ENCODE measurements around the gene IER3. TPM values are rescaled to one million over a fixed set of nuclear protein-coding genes. Genes with fewer than 3 reads are reported as not detected.

The IER3 gene
- total and polyA plus RNA-seq, 2 of the 8 experiments (the other 6 are each of a cell fraction or from before 2014, with no cell fraction given): 11.9 to 26.5 TPM

DNA sequence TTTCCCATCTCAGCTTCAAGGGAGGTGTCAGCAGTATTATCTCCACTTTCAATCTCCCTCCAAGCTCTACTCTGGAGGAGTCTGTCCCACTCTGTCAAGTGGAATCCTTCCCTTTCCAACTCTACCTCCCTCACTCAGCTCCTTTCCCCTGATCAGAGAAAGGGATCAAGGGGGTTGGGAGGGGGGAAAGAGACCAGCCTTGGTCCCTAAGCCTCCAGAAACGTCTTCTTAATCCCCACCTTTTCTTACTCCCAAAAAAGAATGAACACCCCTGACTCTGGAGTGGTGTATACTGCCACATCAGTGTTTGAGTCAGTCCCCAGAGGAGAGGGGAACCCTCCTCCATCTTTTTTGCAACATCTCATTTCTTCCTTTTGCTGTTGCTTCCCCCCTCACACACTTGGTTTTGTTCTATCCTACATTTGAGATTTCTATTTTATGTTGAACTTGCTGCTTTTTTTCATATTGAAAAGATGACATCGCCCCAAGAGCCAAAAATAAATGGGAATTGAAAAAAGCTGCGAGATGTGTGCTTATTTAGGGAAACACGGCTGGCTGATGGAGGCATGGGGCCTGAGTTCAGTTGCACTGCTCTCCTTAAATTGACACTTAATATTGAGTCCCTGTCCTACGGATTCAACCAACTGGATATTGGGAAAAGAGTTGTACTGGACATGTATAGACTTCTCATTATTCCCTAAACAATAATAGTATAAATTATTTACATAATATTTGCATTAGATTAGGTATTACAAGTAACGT lies 19.3 kb downstream of the IER3 start:
- Histone ChIP-seq H3K79me1 (ENCODE audit: low read depth, low read length) (no peaks in the 10 kb centered on the region), H3K9ac (replicated peaks in 1 of 4; ENCODE audit: extremely low read depth in 1 of 4, low read depth in 3 of 4, low read length in 3 of 4) (no peak overlapping the region), H2BK15ac (ENCODE audit: low read length) (no peak overlapping the region), H3K4me2 (ENCODE audit: insufficient read depth in 1 of 2, low read depth in 2 of 2, low read length in 2 of 2) (no peak overlapping the region), H4K20me1 (replicated peaks in 1 of 2; ENCODE audit: control insufficient read depth in 1 of 2, insufficient read depth in 2 of 2, low read length in 2 of 2) (peaks cover 10 to 22% of the 10 kb centered on the region in 2 experiments), H3K23me2 (ENCODE audit: low read depth, low read length) (peaks cover 3% of the 10 kb centered on the region; the same call in 1 of the 2 replicates), H2AK5ac (ENCODE audit: low read depth, low read length) (no peak overlapping the region), H4K5ac (ENCODE audit: insufficient read length, low read depth, low read length) (no peak overlapping the region), H2BK120ac (replicated peaks; ENCODE audit: low read depth, low read length) (no peak overlapping the region), H3K4me1 (replicated peaks in 1 of 4; ENCODE audit: control insufficient read depth in 3 of 4, insufficient read depth in 4 of 4, low read length in 3 of 4) (peaks cover 0 to 4% (median 0%) of the 10 kb centered on the region in 4 experiments; a peak in 1 of 7 replicates), H3K36me3 (ENCODE audit: control insufficient read depth in 2 of 4, insufficient read depth in 4 of 4, low read length in 3 of 4) (peaks cover 27 to 56% (median 42%) of the 10 kb centered on the region in 4 experiments), H3K9me3 (ENCODE audit: insufficient read depth in 2 of 2, low read depth in 1 of 2, low read length in 1 of 2) (no peaks in the 10 kb centered on the region), H3K18ac (ENCODE audit: extremely low read depth, low read length) (no peak overlapping the region), H4K8ac (ENCODE audit: extremely low read depth, insufficient read depth, low read length) (no peak overlapping the region), H3K27ac (ENCODE audit: low read depth, low read length) (no peak overlapping the region), H4K91ac (replicated peaks; ENCODE audit: insufficient read length, low read length) (no peak overlapping the region), H3K4ac (replicated peaks; ENCODE audit: insufficient read length, low read depth, low read length) (no peak overlapping the region), H2BK20ac (ENCODE audit: low read length) (no peak overlapping the region), H3K56ac (replicated peaks; ENCODE audit: insufficient read length, low read depth, low read length) (no peak overlapping the region), H3K23ac (ENCODE audit: insufficient read length) (no peak overlapping the region), H3K14ac (ENCODE audit: insufficient read length) (no peak overlapping the region), H2AFZ (ENCODE audit: low read length) (no peak overlapping the region), H3K4me3 (ENCODE audit: extremely low read depth in 1 of 4, insufficient read depth in 2 of 4, low read depth in 3 of 4, low read length in 4 of 4) (no peak overlapping the region), H2BK12ac (ENCODE audit: low read depth, low read length) (no peak overlapping the region), H3K27me3 (replicated peaks in 1 of 4; ENCODE audit: control insufficient read depth in 3 of 4, extremely low read depth in 1 of 4, insufficient read depth in 3 of 4, low read length in 3 of 4) (no peaks in the 10 kb centered on the region), H3K79me2 (ENCODE audit: control insufficient read depth in 1 of 2, insufficient read depth in 2 of 2, low read length in 2 of 2) (peaks cover 6 to 37% of the 10 kb centered on the region in 2 experiments), H2BK5ac (ENCODE audit: low read depth, low read length) (no peak overlapping the region)
- POLR2A ChIA-PET (ENCODE audit: partially characterized antibody): interaction anchor here (0.7 to 35.9 kb wide), 22 partner anchors 8 to 230 kb away, joined by 3 to 732 read pairs (median 4); partner anchors contain the start of genes ATAT1, DDR1, DHX16 and FLOT1
- CTCF ChIA-PET (ENCODE audit: partially characterized antibody): interaction anchor here (0.7 to 11.8 kb wide), 7 partner anchors 7 to 450 kb away, joined by 3 to 147 read pairs (median 19); partner anchors contain the start of gene DHX16
- 95% methylated on average over 5 of the region's 6 CpGs; no CpG with 5 or more reads in 1 of the 2 experiments for WGBS, 2 experiments (ENCODE audit: extremely low coverage in 1 of 2, insufficient coverage in 1 of 2, insufficient read length in 1 of 2, insufficient replicate concordance in 2 of 2, low coverage in 1 of 2, low lambda C conversion rate in 2 of 2, missing lambda C conversion rate in 1 of 2)
- TF ChIP-seq CBX8 (IDR thresholded peaks at IDR 0.05; ENCODE audit: borderline replicate concordance, low read depth, low read length) (no peak), POLR2A (IDR thresholded peaks at IDR 0.05; ENCODE audit: control extremely low read depth in 1 of 2, low read depth in 2 of 2, low read length in 2 of 2) (peak in 1 of 2 experiments; percentile 90; a peak in 2 of 3 replicates), BACH1 (IDR thresholded peaks at IDR 0.05; ENCODE audit: low read length) (no peak), SIN3A (conservative IDR thresholded peaks at IDR 0.05 in 1 of 2, IDR thresholded peaks at IDR 0.05 in 1 of 2; ENCODE audit: low read depth in 1 of 2, low read length in 2 of 2) (peak in 1 of 2 experiments; percentile 81; a peak in 1 of 4 replicates), SP1 (IDR thresholded peaks at IDR 0.05; ENCODE audit: low read depth, low read length) (peak; percentile 51; the same call in 1 of the 2 replicates), POLR2AphosphoS5 (IDR thresholded peaks at IDR 0.05; ENCODE audit: low read depth, low read length) (peak; percentile 92; the same call in 1 of the 2 replicates)
- TF ChIP-seq, protein P1, sequence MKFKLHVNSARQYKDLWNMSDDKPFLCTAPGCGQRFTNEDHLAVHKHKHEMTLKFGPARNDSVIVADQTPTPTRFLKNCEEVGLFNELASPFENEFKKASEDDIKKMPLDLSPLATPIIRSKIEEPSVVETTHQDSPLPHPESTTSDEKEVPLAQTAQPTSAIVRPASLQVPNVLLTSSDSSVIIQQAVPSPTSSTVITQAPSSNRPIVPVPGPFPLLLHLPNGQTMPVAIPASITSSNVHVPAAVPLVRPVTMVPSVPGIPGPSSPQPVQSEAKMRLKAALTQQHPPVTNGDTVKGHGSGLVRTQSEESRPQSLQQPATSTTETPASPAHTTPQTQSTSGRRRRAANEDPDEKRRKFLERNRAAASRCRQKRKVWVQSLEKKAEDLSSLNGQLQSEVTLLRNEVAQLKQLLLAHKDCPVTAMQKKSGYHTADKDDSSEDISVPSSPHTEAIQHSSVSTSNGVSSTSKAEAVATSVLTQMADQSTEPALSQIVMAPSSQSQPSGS (IDR thresholded peaks at IDR 0.05; ENCODE audit: low read length): peak; percentile 44; the same call in 1 of the 2 replicates
- no peak for FAIRE-seq
- no peak for DNase-seq (ENCODE audit: low read depth in 1 of 2, low spot score in 2 of 2)
